Activated naive CD4-positive, alpha-beta T cell treated with anti-CD3 and anti-CD28 coated beads, Interleukin-2, amount 10 ng/mL, durations not matched to agents 7 days and 5 days (primary cell): ENCODE data around the gene FLT3LG.
A peak's percentile ranks its signal among the peaks of the same experiment; 100 is the strongest.

Source experiments
- CTCF ChIA-PET: fragments of 350-600 bp; sonication (Branson Sonifier 250); formaldehyde crosslinking; loops from one replicate; lab custom pipeline; 2021; ENCODE audit warnings: antibody characterized with exemption; lab: Charles Lee
- DNase-seq: peaks from one replicate; pipeline ENCODE4 v3.0.0-alpha.2; 2020
- H3K27ac Mint-ChIP-seq: one replicate; pipeline ENCODE4 v1.8.0; 2021; ENCODE audit warnings: mild to moderate bottlenecking, moderate library complexity, mixed read lengths
- H3K27me3 Mint-ChIP-seq: one replicate; pipeline ENCODE4 v1.8.0; 2021; ENCODE audit warnings: mild to moderate bottlenecking, mixed read lengths
- H3K36me3 Mint-ChIP-seq: one replicate; pipeline ENCODE4 v1.8.0; 2021; ENCODE audit warnings: mixed read lengths
- H3K4me1 Mint-ChIP-seq: one replicate; pipeline ENCODE4 v1.8.0; 2021; ENCODE audit warnings: mixed read lengths
- H3K4me3 Mint-ChIP-seq: one replicate; pipeline ENCODE4 v1.8.0; 2021; ENCODE audit warnings: mild to moderate bottlenecking, moderate library complexity, mixed read lengths
- H3K9me3 Mint-ChIP-seq: one replicate; pipeline ENCODE4 v1.8.0; 2021; ENCODE audit warnings: mixed read lengths

Gene FLT3LG

GRCh38 chr19:49473868-49474541 is at the start of gene FLT3LG:
FLT3LG (plus strand) TSS chr19:49474215; CDS start chr19:49474640, 425 bp downstream.
- CTCF ChIA-PET: interaction anchor here (0.7 to 2.1 kb wide), 19 partner anchors 9 to 210 kb away, joined by 3 to 15 read pairs (median 4); partner anchors contain the start of genes ALDH16A1, PIH1D1 and RPL13A
- Mint-ChIP-seq H3K9me3 (no peaks in the 10 kb centered on the region), H3K4me3 (peak within 1 kb of the TSS; percentile 89), H3K36me3 (peaks cover 23% of the 10 kb centered on the region), H3K27me3 (peaks cover 6% of the 10 kb centered on the region), H3K4me1 (peaks cover 61% of the 10 kb centered on the region), H3K27ac (peak within 1 kb of the TSS; percentile 90)
- peak; percentile 99 for DNase-seq

- Mint-ChIP-seq H3K4me1 (peaks cover 81% of the 10 kb centered on the region), H3K4me3 (no peak within 1 kb of the TSS), H3K36me3 (no peaks in the 10 kb centered on the region), H3K27me3 (peaks cover 100% of the 10 kb centered on the region), H3K9me3 (no peaks in the 10 kb centered on the region), H3K27ac (no peak within 1 kb of the TSS)
- DNase-seq: no peak
- CTCF ChIA-PET: interaction anchor here (0.8 to 2.0 kb wide), 5 partner anchors 10 to 327 kb away, joined by 3 to 7 read pairs (median 3); no protein-coding TSS in a partner anchor
Observed at GRCh38 chr19:49425178-49425577, 48.8 kb upstream of the FLT3LG start, which contains the start of gene GFY. GFY (plus strand) TSS chr19:49425388; CDS start chr19:49426431, 1,043 bp downstream.

GRCh38 chr19:49425922-49426592 is 48.0 kb upstream of the FLT3LG start:
- Mint-ChIP-seq H3K36me3 (no peaks in the 10 kb centered on the region), H3K4me1 (peaks cover 80% of the 10 kb centered on the region), H3K4me3 (no peak overlapping the region), H3K27me3 (peaks cover 100% of the 10 kb centered on the region), H3K27ac (no peak overlapping the region), H3K9me3 (no peaks in the 10 kb centered on the region)
- peak; percentile 50 for DNase-seq
- CTCF ChIA-PET: interaction anchor here (1.0 to 2.4 kb wide), 4 partner anchors 9 to 34 kb away, joined by 3 to 9 read pairs (median 4); no protein-coding TSS in a partner anchor

- Mint-ChIP-seq H3K4me3 (peak overlapping the region; percentile 14), H3K4me1 (peaks cover 75% of the 10 kb centered on the region), H3K27me3 (peaks cover 100% of the 10 kb centered on the region), H3K27ac (no peak overlapping the region), H3K9me3 (no peaks in the 10 kb centered on the region), H3K36me3 (peaks cover 2% of the 10 kb centered on the region)
- CTCF ChIA-PET: interaction anchor here (0.9 to 2.4 kb wide), 2 partner anchors 15 to 35 kb away, joined by 4 to 9 read pairs; no protein-coding TSS in a partner anchor
- DNase-seq: no peak
Observed at GRCh38 chr19:49427339-49427738, 46.7 kb upstream of the FLT3LG start.

GRCh38 chr19:49427855-49428546 is 46.0 kb upstream of the FLT3LG start:
- DNase-seq: peak; percentile 61
- H3K9me3 Mint-ChIP-seq: no peaks in the 10 kb centered on the region
- peaks cover 73% of the 10 kb centered on the region for H3K4me1 Mint-ChIP-seq
- no peak overlapping the region for H3K4me3 Mint-ChIP-seq
- H3K27ac Mint-ChIP-seq: no peak overlapping the region
- peaks cover 100% of the 10 kb centered on the region for H3K27me3 Mint-ChIP-seq
- H3K36me3 Mint-ChIP-seq: peaks cover 2% of the 10 kb centered on the region
- CTCF ChIA-PET: interaction anchor here (2.4 kb wide), 1 partner anchor 36 kb away, joined by 9 read pairs; no protein-coding TSS in a partner anchor

- CTCF ChIA-PET: interaction anchor here (1.2 to 2.4 kb wide), 5 partner anchors 10 to 37 kb away, joined by 3 to 10 read pairs (median 4); no protein-coding TSS in a partner anchor
- Mint-ChIP-seq H3K9me3 (no peaks in the 10 kb centered on the region), H3K4me3 (no peak overlapping the region), H3K4me1 (peaks cover 71% of the 10 kb centered on the region), H3K27me3 (peaks cover 100% of the 10 kb centered on the region), H3K27ac (no peak overlapping the region), H3K36me3 (peaks cover 2% of the 10 kb centered on the region)
- no peak for DNase-seq
Observed at GRCh38 chr19:49428547-49429451, 45.2 kb upstream of the FLT3LG start.

GRCh38 chr19:49430172-49430677 is 43.8 kb upstream of the FLT3LG start:
- CTCF ChIA-PET: interaction anchor here (0.8 to 1.8 kb wide), 5 partner anchors 12 to 38 kb away, joined by 3 to 10 read pairs (median 3); no protein-coding TSS in a partner anchor
- Mint-ChIP-seq H3K4me1 (peaks cover 56% of the 10 kb centered on the region), H3K9me3 (no peaks in the 10 kb centered on the region), H3K27ac (no peak overlapping the region), H3K36me3 (peaks cover 2% of the 10 kb centered on the region), H3K4me3 (no peak overlapping the region), H3K27me3 (peaks cover 100% of the 10 kb centered on the region)
- no peak for DNase-seq

GRCh38 chr19:49430678-49431329 is 43.2 kb upstream of the FLT3LG start:
- peak overlapping the region; percentile 25 for H3K27ac Mint-ChIP-seq
- peaks cover 2% of the 10 kb centered on the region for H3K36me3 Mint-ChIP-seq
- H3K27me3 Mint-ChIP-seq: peaks cover 100% of the 10 kb centered on the region
- H3K4me3 Mint-ChIP-seq: no peak overlapping the region
- CTCF ChIA-PET: interaction anchor here (1.1 to 1.8 kb wide), 5 partner anchors 9 to 39 kb away, joined by 3 to 10 read pairs (median 3); no protein-coding TSS in a partner anchor
- peak; percentile 57 for DNase-seq
- peaks cover 54% of the 10 kb centered on the region for H3K4me1 Mint-ChIP-seq
- H3K9me3 Mint-ChIP-seq: no peaks in the 10 kb centered on the region

- H3K36me3 Mint-ChIP-seq: peaks cover 2% of the 10 kb centered on the region
- CTCF ChIA-PET: interaction anchor here (0.6 to 1.7 kb wide), 3 partner anchors 9 to 1117 kb away, joined by 3 to 4 read pairs (median 3); no protein-coding TSS in a partner anchor
- peak; percentile 54 for DNase-seq
- H3K27ac Mint-ChIP-seq: no peak overlapping the region
- H3K27me3 Mint-ChIP-seq: peaks cover 100% of the 10 kb centered on the region
- no peaks in the 10 kb centered on the region for H3K9me3 Mint-ChIP-seq
- H3K4me1 Mint-ChIP-seq: peaks cover 54% of the 10 kb centered on the region
- H3K4me3 Mint-ChIP-seq: no peak overlapping the region
Observed at GRCh38 chr19:49431330-49431749, 42.7 kb upstream of the FLT3LG start.

GRCh38 chr19:49432141-49433073 is 41.6 kb upstream of the FLT3LG start:
- H3K27ac Mint-ChIP-seq: no peak overlapping the region
- CTCF ChIA-PET: interaction anchor here (0.6 to 1.7 kb wide), 4 partner anchors 10 to 1118 kb away, joined by 3 to 4 read pairs (median 4); no protein-coding TSS in a partner anchor
- H3K9me3 Mint-ChIP-seq: no peaks in the 10 kb centered on the region
- peak; percentile 71 for DNase-seq
- peaks cover 2% of the 10 kb centered on the region for H3K36me3 Mint-ChIP-seq
- H3K4me3 Mint-ChIP-seq: peak overlapping the region; percentile 12
- peaks cover 47% of the 10 kb centered on the region for H3K4me1 Mint-ChIP-seq
- H3K27me3 Mint-ChIP-seq: peaks cover 100% of the 10 kb centered on the region

GRCh38 chr19:49433240-49433901 is 40.6 kb upstream of the FLT3LG start:
- CTCF ChIA-PET: no interaction called here
- peaks cover 40% of the 10 kb centered on the region for H3K4me1 Mint-ChIP-seq
- no peak overlapping the region for H3K4me3 Mint-ChIP-seq
- H3K27me3 Mint-ChIP-seq: peaks cover 100% of the 10 kb centered on the region
- peak overlapping the region; percentile 75 for H3K27ac Mint-ChIP-seq
- no peak for DNase-seq
- no peaks in the 10 kb centered on the region for H3K9me3 Mint-ChIP-seq
- H3K36me3 Mint-ChIP-seq: peaks cover 2% of the 10 kb centered on the region
